Activated naive CD4-positive, alpha-beta T cell treated with anti-CD3 and anti-CD28 coated beads for 36 hours (primary cell): ENCODE data around the gene CST6. TPM values are rescaled to one million over a fixed set of nuclear protein-coding genes. Genes with fewer than 3 reads are reported as not detected.

Experiments
- CTCF ChIA-PET: fragments of 350-600 bp; sonication (Branson Sonifier 250); formaldehyde crosslinking; loops from one replicate; lab custom pipeline; 2021; ENCODE audit warnings: antibody characterized with exemption; lab: Charles Lee
- DNase-seq: peaks from one replicate; pipeline ENCODE4 v3.0.0-alpha.2; 2020
- H3K27ac Mint-ChIP-seq: one replicate; pipeline ENCODE4 v1.8.0; 2021; ENCODE audit warnings: mild to moderate bottlenecking, mixed read lengths
- H3K27me3 Mint-ChIP-seq: one replicate; pipeline ENCODE4 v1.8.0; 2021; ENCODE audit warnings: low read depth, mixed read lengths
- H3K36me3 Mint-ChIP-seq: one replicate; pipeline ENCODE4 v1.8.0; 2021; ENCODE audit warnings: low read depth, mixed read lengths
- H3K4me1 Mint-ChIP-seq: one replicate; pipeline ENCODE4 v1.8.0; 2021; ENCODE audit warnings: low read depth, mixed read lengths
- H3K4me3 Mint-ChIP-seq: one replicate; pipeline ENCODE4 v1.8.0; 2021; ENCODE audit warnings: mild to moderate bottlenecking, moderate library complexity, mixed read lengths
- H3K9me3 Mint-ChIP-seq: one replicate; pipeline ENCODE4 v1.8.0; 2021; ENCODE audit warnings: mixed read lengths
- intact Hi-C: fragments of 100-400 bp; cut with micrococcal nuclease; formaldehyde crosslinking; loops from one replicate; pipeline ENCODE4 v1.15.1; 2023
- total RNA-seq, 2 experiments: library from RNA; stranded (reverse); gene quantifications; one replicate each; pipeline ENCODE4 v1.2.3, GENCODE V29; 2021

CST6 gene
- total RNA-seq, 2 experiments from 2014 or later: not detected

DNA sequence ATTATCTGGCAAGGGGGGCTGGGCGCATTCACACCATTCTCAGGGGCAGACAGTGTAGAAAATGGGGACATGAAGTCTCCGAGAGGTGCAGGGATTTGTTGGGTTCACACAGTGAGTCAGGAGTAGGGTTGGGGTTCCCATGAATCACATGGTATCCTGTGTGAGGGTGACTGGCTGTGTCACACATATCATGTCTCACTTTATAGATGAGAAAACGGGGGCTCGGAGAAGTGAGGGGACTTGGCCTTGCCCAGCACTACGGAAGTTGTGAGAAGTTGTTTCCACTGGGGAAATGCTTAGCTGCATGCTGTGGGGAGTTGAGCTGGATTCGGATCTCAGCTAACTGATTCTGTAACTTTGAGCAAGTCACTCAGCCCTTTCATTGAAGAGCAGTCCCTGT, 32.9 kb downstream of the CST6 start:
- CTCF ChIA-PET: interaction anchor here (0.6 to 5.3 kb wide), 27 partner anchors 8 to 275 kb away, joined by 3 to 37 read pairs (median 5); partner anchors contain the start of genes CATSPER1, CCDC85B, FIBP and FOSL1
- Mint-ChIP-seq H3K4me1 (peaks cover 19% of the 10 kb centered on the region), H3K4me3 (peak overlapping the region; percentile 8), H3K9me3 (no peaks in the 10 kb centered on the region), H3K36me3 (no peaks in the 10 kb centered on the region), H3K27ac (peak overlapping the region; percentile 42), H3K27me3 (peaks cover 7% of the 10 kb centered on the region)
- peak; percentile 27 for DNase-seq
- intact Hi-C loops: no loop called here

DNA sequence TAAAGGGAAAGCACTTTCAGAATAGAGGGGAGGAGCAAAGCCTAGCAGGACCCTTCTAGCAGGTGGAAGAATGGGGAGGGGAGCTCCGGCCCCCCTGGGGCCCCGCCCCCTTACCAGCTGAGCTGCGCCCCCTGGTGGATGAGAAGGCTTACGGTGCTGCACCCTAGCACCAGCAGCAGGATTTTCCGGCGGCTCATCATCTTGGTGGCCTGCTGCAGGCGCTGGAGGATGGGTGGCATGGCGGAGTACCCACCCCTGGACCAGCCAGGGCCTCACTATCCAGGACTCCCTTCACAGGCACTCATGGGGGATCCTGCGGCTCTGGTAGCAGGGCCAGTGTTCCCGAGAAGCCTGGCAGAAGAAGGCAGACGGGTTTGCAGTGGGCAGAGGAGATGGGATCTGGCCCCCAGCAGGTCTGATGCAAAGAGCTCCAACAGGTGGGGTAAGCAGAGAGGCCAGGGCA, 33.4 kb downstream of the CST6 start:
- H3K27ac Mint-ChIP-seq: peak overlapping the region; percentile 42
- peak overlapping the region; percentile 12 for H3K4me3 Mint-ChIP-seq
- CTCF ChIA-PET: interaction anchor here (0.5 to 5.3 kb wide), 28 partner anchors 9 to 276 kb away, joined by 3 to 37 read pairs (median 5); partner anchors contain the start of genes CATSPER1, CCDC85B, FIBP and FOSL1
- DNase-seq: peak; percentile 88
- intact Hi-C loops: no loop called here
- no peaks in the 10 kb centered on the region for H3K36me3 Mint-ChIP-seq
- peaks cover 19% of the 10 kb centered on the region for H3K4me1 Mint-ChIP-seq
- peaks cover 7% of the 10 kb centered on the region for H3K27me3 Mint-ChIP-seq
- no peaks in the 10 kb centered on the region for H3K9me3 Mint-ChIP-seq

DNA sequence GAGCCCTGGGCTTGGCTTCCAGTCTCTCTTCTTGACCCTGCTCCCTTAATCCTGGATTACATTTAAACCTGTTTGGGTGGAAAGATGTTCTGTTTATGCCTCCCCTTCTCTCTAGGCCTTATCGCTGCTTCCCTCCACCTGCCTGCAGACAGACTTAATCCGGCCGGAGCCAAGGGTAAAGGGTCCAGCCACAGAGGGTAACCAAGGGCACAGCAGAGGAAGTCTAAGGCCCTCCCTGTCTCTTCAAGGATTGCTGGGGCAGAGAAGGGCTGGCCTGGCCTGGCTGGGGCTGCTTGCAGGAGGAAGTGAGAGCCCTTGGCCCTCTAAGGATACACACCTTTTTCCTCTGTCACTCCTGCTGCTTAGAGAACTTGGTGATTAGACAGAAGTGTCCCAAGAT, 35.1 kb downstream of the CST6 start:
- Mint-ChIP-seq H3K27me3 (peaks cover 7% of the 10 kb centered on the region), H3K9me3 (no peaks in the 10 kb centered on the region), H3K4me1 (peaks cover 29% of the 10 kb centered on the region), H3K36me3 (no peaks in the 10 kb centered on the region), H3K27ac (no peak overlapping the region), H3K4me3 (no peak overlapping the region)
- CTCF ChIA-PET: interaction anchor here (0.8 to 5.3 kb wide), 8 partner anchors 8 to 25 kb away, joined by 3 to 37 read pairs (median 16); partner anchors contain the start of gene SF3B2
- intact Hi-C loops: no loop called here
- DNase-seq: no peak

DNA sequence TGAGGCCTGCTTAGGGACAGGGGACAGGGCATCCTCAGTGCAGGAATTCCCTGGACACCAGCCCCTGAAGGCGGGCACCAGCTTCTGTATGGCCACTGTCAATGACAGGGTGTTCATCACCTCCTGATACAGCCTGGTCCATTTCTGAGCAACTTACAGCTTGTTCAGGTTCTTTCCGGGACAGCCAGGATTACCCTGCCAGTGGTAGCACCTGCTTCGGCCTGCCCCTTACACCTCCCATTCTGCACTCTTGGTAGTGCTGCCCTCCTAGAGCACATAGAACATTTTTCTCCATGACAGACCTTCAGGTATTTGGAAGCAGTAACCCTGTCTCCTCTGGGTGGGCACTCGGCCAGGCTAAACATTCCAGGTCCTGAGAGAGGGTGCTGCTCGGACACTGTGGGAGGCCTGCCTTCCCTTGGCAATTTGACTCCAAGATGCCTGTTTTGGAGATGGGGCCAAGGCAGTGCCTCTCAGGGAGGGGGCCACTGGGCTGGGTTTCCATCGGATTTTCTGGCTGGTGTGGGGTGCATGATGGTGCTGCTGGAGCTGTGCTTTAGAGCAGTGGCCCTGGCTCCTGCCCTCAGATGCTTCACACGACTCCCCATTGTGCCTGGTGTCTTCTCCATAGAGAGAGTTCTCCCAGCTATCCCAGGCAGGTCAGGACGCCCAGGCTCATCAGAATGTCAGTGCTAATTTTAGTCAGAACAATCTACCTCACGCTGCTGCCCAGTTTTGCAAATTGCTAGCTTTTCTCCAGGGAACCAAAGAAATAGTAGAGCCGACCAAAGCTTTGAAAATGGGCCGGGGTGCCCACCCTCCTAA, 35.9 kb downstream of the CST6 start:
- peaks cover 7% of the 10 kb centered on the region for H3K27me3 Mint-ChIP-seq
- H3K36me3 Mint-ChIP-seq: peaks cover 7% of the 10 kb centered on the region
- H3K4me3 Mint-ChIP-seq: no peak overlapping the region
- CTCF ChIA-PET: interaction anchor here (0.8 to 5.3 kb wide), 4 partner anchors 9 to 26 kb away, joined by 3 to 37 read pairs (median 12); no protein-coding TSS in a partner anchor
- intact Hi-C loops: no loop called here
- peaks cover 36% of the 10 kb centered on the region for H3K4me1 Mint-ChIP-seq
- no peak for DNase-seq
- no peaks in the 10 kb centered on the region for H3K9me3 Mint-ChIP-seq
- H3K27ac Mint-ChIP-seq: no peak overlapping the region

DNA sequence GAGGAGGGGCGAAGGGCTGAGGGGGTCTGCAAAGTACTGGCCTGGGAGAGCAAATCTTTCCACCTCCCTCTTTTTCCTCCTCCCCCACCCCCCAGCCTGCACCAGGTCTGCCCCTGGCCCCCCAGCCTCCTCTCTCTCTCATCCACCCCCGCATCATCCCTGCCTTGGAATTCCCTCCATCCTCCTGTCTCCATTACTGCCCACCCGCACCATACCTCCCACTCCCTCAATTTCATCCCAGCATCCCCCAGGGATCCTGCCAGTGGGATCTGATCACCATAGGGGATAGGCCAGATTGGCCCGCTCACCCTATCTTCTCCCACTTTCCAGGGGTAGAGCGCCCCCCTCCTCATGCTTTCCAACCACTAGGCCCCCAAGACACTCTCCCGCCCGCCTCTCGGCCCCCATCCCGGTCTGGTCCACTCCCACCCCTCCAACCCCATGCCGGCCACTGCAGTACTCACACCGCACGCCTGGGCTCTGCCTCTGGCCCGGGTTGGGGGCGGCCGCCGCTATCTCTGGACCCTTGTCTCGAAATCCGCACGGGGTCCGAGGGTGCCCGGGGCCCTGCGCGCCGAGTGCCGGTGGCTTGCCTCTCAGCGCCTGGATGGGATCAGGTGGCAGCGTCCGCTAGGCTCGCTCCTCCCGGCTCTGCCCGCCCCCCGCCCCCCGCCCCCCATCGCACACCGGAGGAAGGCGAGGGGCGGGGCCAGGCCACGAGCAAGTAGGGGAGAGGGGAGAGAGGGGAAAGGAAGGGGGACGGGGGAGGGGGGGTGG, 36.9 kb downstream of the CST6 start, which contains the start of gene GAL3ST3:
TSS of gene GAL3ST3 (minus strand) at position 615 of the 777 bp plus-strand sequence. CDS start 3,746 bp downstream, outside the sequence.
- peaks cover 13% of the 10 kb centered on the region for H3K36me3 Mint-ChIP-seq
- no peak within 1 kb of the TSS for H3K27ac Mint-ChIP-seq
- H3K9me3 Mint-ChIP-seq: no peaks in the 10 kb centered on the region
- DNase-seq: no peak
- no peak within 1 kb of the TSS for H3K4me3 Mint-ChIP-seq
- CTCF ChIA-PET: interaction anchor here (5.3 kb wide), 1 partner anchor 19 kb away, joined by 37 read pairs; no protein-coding TSS in a partner anchor
- intact Hi-C loops: no loop called here
- peaks cover 7% of the 10 kb centered on the region for H3K27me3 Mint-ChIP-seq
- H3K4me1 Mint-ChIP-seq: peaks cover 43% of the 10 kb centered on the region

DNA sequence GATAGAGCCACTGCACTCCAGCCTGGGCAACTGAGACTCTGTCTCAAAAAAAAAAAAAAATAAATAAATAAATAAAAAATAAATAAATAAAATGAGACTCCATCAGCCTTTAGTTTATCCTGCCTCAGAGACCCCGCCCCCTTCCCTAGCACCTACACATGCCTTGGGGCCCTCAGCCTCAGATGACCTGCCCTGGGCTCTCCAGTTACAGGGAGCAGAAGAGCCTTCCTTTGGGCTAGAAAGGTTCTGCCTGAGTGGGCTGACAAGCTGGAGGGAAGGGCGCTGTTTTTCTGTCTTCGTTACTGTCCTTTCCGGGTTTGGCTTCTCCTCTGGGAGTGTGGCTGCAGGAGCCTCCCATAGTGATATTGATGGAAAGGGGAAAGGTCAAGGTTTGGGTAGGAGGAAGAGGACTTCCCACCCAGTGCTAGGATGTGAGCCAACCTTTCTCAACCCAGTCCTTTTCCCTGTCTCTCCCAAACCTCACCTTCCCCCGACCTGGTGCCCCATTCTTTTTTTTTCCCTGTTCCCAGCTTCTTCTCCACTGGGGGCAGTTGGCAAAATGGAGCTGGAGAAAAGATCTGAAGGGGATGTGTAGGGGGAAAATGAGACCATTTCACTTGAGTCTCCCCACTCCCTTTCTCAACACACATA, 38.9 kb downstream of the CST6 start:
- Mint-ChIP-seq H3K4me3 (peak overlapping the region; percentile 99), H3K4me1 (peaks cover 40% of the 10 kb centered on the region), H3K27me3 (peaks cover 7% of the 10 kb centered on the region), H3K9me3 (no peaks in the 10 kb centered on the region), H3K27ac (peak overlapping the region; percentile 96), H3K36me3 (peaks cover 22% of the 10 kb centered on the region)
- CTCF ChIA-PET: interaction anchor here (0.5 to 6.7 kb wide), 9 partner anchors 11 to 302 kb away, joined by 3 to 58 read pairs (median 5); no protein-coding TSS in a partner anchor
- no peak for DNase-seq
- intact Hi-C loops: loop anchor here (5.0 kb wide), 1 partner anchor 158 kb away; the partner anchor contains the start of gene CCDC85B

DNA sequence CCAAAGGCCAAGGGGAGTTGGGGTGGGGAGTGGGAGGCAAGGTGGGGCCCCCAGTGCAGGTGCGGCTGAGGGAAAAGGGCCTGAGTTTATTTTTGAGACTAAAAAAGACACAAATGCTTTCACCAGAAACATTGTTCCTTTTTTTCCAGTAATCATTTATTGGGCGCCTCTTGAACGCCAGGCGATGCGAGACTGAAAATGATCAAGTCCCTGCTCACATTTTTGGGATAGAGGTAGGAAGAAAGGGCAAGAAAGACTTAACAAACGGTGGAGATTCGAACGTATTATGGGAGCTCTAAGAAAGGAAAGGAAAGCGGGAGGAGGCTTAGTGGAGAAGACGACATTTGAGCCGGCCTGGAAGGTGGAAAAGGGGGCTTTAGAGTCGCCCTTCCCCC, 39.6 kb downstream of the CST6 start:
- CTCF ChIA-PET: interaction anchor here (0.5 to 6.7 kb wide), 11 partner anchors 9 to 302 kb away, joined by 3 to 58 read pairs (median 4); partner anchors contain the start of gene PACS1
- Mint-ChIP-seq H3K36me3 (peaks cover 26% of the 10 kb centered on the region), H3K27me3 (peaks cover 7% of the 10 kb centered on the region), H3K27ac (peak overlapping the region; percentile 96), H3K9me3 (no peaks in the 10 kb centered on the region), H3K4me1 (peaks cover 39% of the 10 kb centered on the region), H3K4me3 (peak overlapping the region; percentile 99)
- DNase-seq: no peak
- intact Hi-C loops: loop anchor here (5.0 kb wide), 1 partner anchor 159 kb away; the partner anchor contains the start of gene CCDC85B

DNA sequence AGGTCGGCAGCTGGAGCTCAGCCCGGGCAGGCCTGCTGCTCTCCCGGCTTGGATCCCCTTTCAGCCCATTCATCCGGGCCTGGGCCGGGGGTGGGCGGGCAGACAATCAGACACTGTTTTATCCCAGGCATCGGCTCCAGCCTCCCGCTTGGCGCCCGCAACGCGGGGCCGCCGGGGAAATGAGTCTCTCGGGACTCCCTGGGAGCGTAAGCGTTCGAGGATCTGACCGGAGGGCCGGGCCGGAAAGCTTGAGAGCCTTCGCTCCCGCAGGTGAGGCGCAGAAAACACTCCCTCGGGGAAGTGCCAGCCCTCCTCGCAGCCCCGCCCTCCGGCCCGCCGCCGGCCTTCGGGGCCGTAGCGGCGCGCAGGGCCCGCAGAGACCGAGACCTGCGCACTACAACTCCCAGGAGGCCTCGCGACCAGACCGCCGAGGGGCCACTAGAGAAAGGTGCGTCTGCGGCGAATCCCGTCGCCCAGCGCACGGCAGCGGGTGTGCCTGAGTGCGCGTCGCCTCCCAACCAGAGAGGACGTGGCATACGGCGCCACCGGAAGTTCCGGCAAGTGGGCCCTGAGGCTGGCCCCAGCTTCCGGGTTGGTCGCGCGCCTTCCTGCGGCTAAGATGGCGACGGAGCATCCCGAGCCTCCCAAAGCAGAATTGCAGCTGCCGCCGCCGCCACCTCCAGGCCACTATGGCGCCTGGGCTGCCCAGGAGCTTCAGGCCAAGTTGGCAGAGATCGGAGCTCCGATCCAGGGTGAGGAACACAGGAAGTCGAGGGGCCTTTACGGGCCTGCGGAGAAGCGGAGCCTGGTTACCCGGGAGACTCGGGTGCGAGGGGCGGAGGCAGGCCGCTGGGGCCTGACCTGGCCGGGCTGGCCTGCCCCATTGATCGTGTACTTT, 40.2 kb downstream of the CST6 start, which contains the start of gene SF3B2:
TSS of gene SF3B2 (plus strand) at position 599 of the 898 bp plus-strand sequence. CDS start at position 620, 21 bp downstream.
- Mint-ChIP-seq H3K27ac (peak within 1 kb of the TSS; percentile 96), H3K9me3 (no peaks in the 10 kb centered on the region)

DNA sequence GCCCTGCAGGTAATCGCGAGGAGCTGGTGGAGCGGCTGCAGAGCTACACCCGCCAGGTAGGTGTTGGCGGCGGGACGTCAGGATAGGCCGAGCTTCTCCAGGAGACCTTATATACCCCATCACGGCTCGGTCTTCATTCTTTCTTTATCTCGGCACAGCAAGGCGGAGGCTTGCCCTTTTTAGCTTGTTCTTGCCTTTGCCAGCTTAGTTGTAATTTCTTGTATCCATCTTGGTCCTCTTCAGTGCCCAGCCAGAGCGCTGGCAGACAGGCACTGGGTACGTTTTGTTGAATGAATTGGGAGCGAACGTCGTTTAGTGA, 40.8 kb downstream of the CST6 start:
- Mint-ChIP-seq H3K27ac (peak overlapping the region; percentile 96), H3K27me3 (peaks cover 7% of the 10 kb centered on the region), H3K9me3 (no peaks in the 10 kb centered on the region), H3K4me3 (peak overlapping the region; percentile 99), H3K4me1 (peaks cover 41% of the 10 kb centered on the region), H3K36me3 (peaks cover 33% of the 10 kb centered on the region)
- intact Hi-C loops: loop anchor here (1.0 to 5.0 kb wide), 7 partner anchors 17 to 206 kb away; partner anchors contain the start of genes BANF1, C11orf68, CCDC85B and DRAP1
- no peak for DNase-seq
- CTCF ChIA-PET: interaction anchor here (0.6 to 6.7 kb wide), 13 partner anchors 7 to 340 kb away, joined by 3 to 58 read pairs (median 3); partner anchors contain the start of gene KAT5

More for the DNA sequence above, 40.2 kb downstream of the CST6 start, which contains the start of gene SF3B2:
- peak; percentile 98 for DNase-seq
- H3K27me3 Mint-ChIP-seq: peaks cover 7% of the 10 kb centered on the region
- H3K4me1 Mint-ChIP-seq: peaks cover 41% of the 10 kb centered on the region
- intact Hi-C loops: loop anchor here (1.0 to 5.0 kb wide), 7 partner anchors 17 to 206 kb away; partner anchors contain the start of genes BANF1, C11orf68, CCDC85B and DRAP1
- CTCF ChIA-PET: interaction anchor here (0.6 to 6.7 kb wide), 16 partner anchors 7 to 340 kb away, joined by 3 to 58 read pairs (median 3); partner anchors contain the start of genes KAT5 and PACS1
- H3K4me3 Mint-ChIP-seq: peak within 1 kb of the TSS; percentile 99
- peaks cover 29% of the 10 kb centered on the region for H3K36me3 Mint-ChIP-seq

DNA sequence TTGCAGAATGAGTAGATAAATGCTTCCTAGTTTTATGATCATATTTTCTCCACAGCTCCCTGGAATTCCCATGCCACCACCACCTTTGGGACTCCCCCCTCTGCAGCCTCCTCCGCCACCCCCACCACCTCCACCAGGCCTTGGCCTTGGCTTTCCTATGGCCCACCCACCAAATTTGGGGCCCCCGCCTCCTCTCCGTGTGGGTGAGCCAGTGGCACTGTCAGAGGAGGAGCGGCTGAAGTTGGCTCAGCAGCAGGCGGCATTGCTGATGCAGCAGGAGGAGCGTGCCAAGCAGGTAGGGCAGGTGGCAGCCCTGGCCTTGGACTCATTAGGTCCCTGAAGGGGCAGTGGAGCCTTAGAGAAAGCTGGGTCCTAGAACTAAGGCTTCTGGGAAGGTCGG, 43.2 kb downstream of the CST6 start:
- CTCF ChIA-PET: interaction anchor here (0.7 to 6.7 kb wide), 3 partner anchors 10 to 13 kb away, joined by 3 to 58 read pairs (median 29); no protein-coding TSS in a partner anchor
- Mint-ChIP-seq H3K9me3 (no peaks in the 10 kb centered on the region), H3K36me3 (peaks cover 50% of the 10 kb centered on the region), H3K27ac (no peak overlapping the region), H3K4me3 (peak overlapping the region; percentile 47), H3K27me3 (no peaks in the 10 kb centered on the region), H3K4me1 (peaks cover 48% of the 10 kb centered on the region)
- no peak for DNase-seq
- intact Hi-C loops: no loop called here
